ENCODE results near the gene EPB41. TPM values are rescaled to one million over a fixed set of nuclear protein-coding genes. Genes with fewer than 3 reads are reported as not detected.

The EPB41 gene
- polyA plus RNA-seq, 1 of the 3 experiments (the other 2 are of a cell fraction) = 7.4 TPM

- 93% methylated on average over 4 of the region's 4 CpGs for WGBS (ENCODE audit: low lambda C conversion rate)
- ChIA-PET POLR2A (no interaction called here), CTCF (interaction anchor here (1.4 kb wide), 1 partner anchor 277 kb away, joined by 3 read pairs; no protein-coding TSS in a partner anchor)
- Histone ChIP-seq H3K4me3 (ENCODE audit: low read depth in 2 of 2, low read length in 1 of 2) (no peak overlapping the region), H2AFZ (ENCODE audit: low read depth) (no peak overlapping the region), H3K27ac (ENCODE audit: low read depth in 2 of 2, low read length in 1 of 2) (no peak overlapping the region), H3K79me2 (ENCODE audit: insufficient read depth) (no peaks in the 10 kb centered on the region), H3K4me1 (ENCODE audit: control insufficient read depth in 1 of 2, insufficient read depth in 2 of 2, low read depth in 1 of 2, low read length in 1 of 2) (peaks cover 7 to 20% of the 10 kb centered on the region in 2 experiments; a peak in 2 of 4 replicates), H3K4me2 (no peak overlapping the region), H3K36me3 (replicated peaks in 1 of 2; ENCODE audit: control insufficient read depth in 1 of 2, insufficient read depth in 2 of 2, low read length in 1 of 2) (no peaks in the 10 kb centered on the region), H3F3A (replicated peaks; ENCODE audit: insufficient read depth) (peaks cover 4% of the 10 kb centered on the region), H3K27me3 (ENCODE audit: insufficient read depth) (no peaks in the 10 kb centered on the region), H3K9me3 (no peaks in the 10 kb centered on the region), H3K9ac (no peak overlapping the region), H3K9me2 (no peaks in the 10 kb centered on the region), H4K20me1 (ENCODE audit: insufficient read depth) (no peaks in the 10 kb centered on the region)
- DNase-seq = no peak
- TF ChIP-seq CTCF (IDR thresholded peaks at IDR 0.05) = no peak
- TF ChIP-seq POLR2AphosphoS5 (IDR thresholded peaks at IDR 0.05; ENCODE audit: low read depth, low read length) = no peak
- no peak for TF ChIP-seq MAX (IDR thresholded peaks at IDR 0.05; ENCODE audit: low read depth)
- no peak for TF ChIP-seq TAF1 (IDR thresholded peaks at IDR 0.05; ENCODE audit: borderline replicate concordance, low read depth, low read length)
- TF ChIP-seq TEAD4 (IDR thresholded peaks at IDR 0.05; ENCODE audit: borderline replicate concordance, insufficient read depth) = no peak
- TF ChIP-seq ELF1 (IDR thresholded peaks at IDR 0.05) = no peak
- TF ChIP-seq FOXM1 (IDR thresholded peaks at IDR 0.05; ENCODE audit: low read depth) = no peak
- no peak for TF ChIP-seq RCOR1 (IDR thresholded peaks at IDR 0.05; ENCODE audit: low read length)
- no peak for TF ChIP-seq GATA2 (CRISPR knock-in tag; IDR thresholded peaks at IDR 0.05)
- TF ChIP-seq REST (IDR thresholded peaks at IDR 0.05; ENCODE audit: low read depth, low read length) = no peak
- TF ChIP-seq NFIC (IDR thresholded peaks at IDR 0.05; ENCODE audit: borderline replicate concordance) = no peak
- TF ChIP-seq IRF3 (IDR thresholded peaks at IDR 0.05; ENCODE audit: low read depth, low read length) = no peak
- TF ChIP-seq ZBTB33 (IDR thresholded peaks at IDR 0.05; ENCODE audit: borderline replicate concordance, low read depth) = no peak
- no peak for TF ChIP-seq EP300 (IDR thresholded peaks at IDR 0.05; ENCODE audit: borderline replicate concordance in 1 of 2, low read depth in 1 of 2, low read length in 1 of 2)
- no peak for TF ChIP-seq SIN3A (IDR thresholded peaks at IDR 0.05; ENCODE audit: borderline replicate concordance, low read depth, low read length)
- TF ChIP-seq TCF12 (IDR thresholded peaks at IDR 0.05) = no peak
- TF ChIP-seq JUND (IDR thresholded peaks at IDR 0.05) = no peak
Measured at GRCh38 chr1:28925350-28925891, 11.1 kb downstream of the EPB41 start.

All from SK-N-SH (cell line).